Measurements from ENCODE around the gene DAAM2. TPM values are rescaled to one million over a fixed set of nuclear protein-coding genes. Genes with fewer than 3 reads are reported as not detected.
A peak's percentile ranks its signal among the peaks of the same experiment; 100 is the strongest.

Gene DAAM2
- total RNA-seq, 4 donors from 2014 or later: 25.9 to 84.0 (median 48.5) TPM

GRCh38 chr6:39853604-39854003 lies 61.4 kb downstream of the DAAM2 start:
- no peak overlapping the region for H3K4me3 ChIP-seq
- in situ Hi-C loops (cut with MboI; ENCODE audit: low sequenced_read_pairs in 4 of 4) (no loop called here), intact Hi-C loops (cut with DNase I; ENCODE audit: low total_unique reads) (no loop called here)
- TF ChIP-seq CTCF (IDR thresholded peaks at IDR 0.05 in 4 of 5, conservative IDR thresholded peaks at IDR 0.05 in 1 of 5) (no peak), POLR2A (IDR thresholded peaks at IDR 0.05) (no peak)
- H3K27ac ChIP-seq: peak overlapping the region in 3 of 4 donors; percentile 11 to 46 (median 27)
- DNase-seq (no peak), ATAC-seq (no peak)
- H3K36me3 ChIP-seq: peaks cover 0 to 5% of the 10 kb centered on the region in 2 donors
- peaks cover 0 to 30% of the 10 kb centered on the region in 2 donors for H3K4me1 ChIP-seq
- H3K27me3 ChIP-seq: no peaks in the 10 kb centered on the region
- no peaks in the 10 kb centered on the region for H3K9me3 ChIP-seq

- TF ChIP-seq POLR2A (IDR thresholded peaks at IDR 0.05) (no peak), CTCF (IDR thresholded peaks at IDR 0.05 in 4 of 5, conservative IDR thresholded peaks at IDR 0.05 in 1 of 5) (no peak)
- ATAC-seq (peak in 1 of 2 donors; percentile 42), DNase-seq (no peak)
- Histone ChIP-seq H3K4me3 (no peak overlapping the region), H3K27me3 (no peaks in the 10 kb centered on the region), H3K4me1 (peaks cover 0 to 25% of the 10 kb centered on the region in 2 donors), H3K9me3 (no peaks in the 10 kb centered on the region), H3K36me3 (peaks cover 0 to 5% of the 10 kb centered on the region in 2 donors), H3K27ac (peak overlapping the region; percentile 7 to 59 (median 46))
- intact Hi-C loops (cut with DNase I; ENCODE audit: low total_unique reads) (no loop called here), in situ Hi-C loops (cut with MboI; ENCODE audit: low sequenced_read_pairs in 4 of 4) (no loop called here)
These were observed 63.3 kb downstream of the DAAM2 start for GRCh38 chr6:39855356-39855995.

GRCh38 chr6:39859025-39859424 lies 66.8 kb downstream of the DAAM2 start:
- Histone ChIP-seq H3K36me3 (peaks cover 0 to 5% of the 10 kb centered on the region in 2 donors), H3K27me3 (no peaks in the 10 kb centered on the region), H3K27ac (no peak overlapping the region), H3K4me3 (no peak overlapping the region), H3K9me3 (no peaks in the 10 kb centered on the region), H3K4me1 (peaks cover 0 to 11% of the 10 kb centered on the region in 2 donors)
- TF ChIP-seq CTCF (IDR thresholded peaks at IDR 0.05 in 4 of 5, conservative IDR thresholded peaks at IDR 0.05 in 1 of 5) (no peak), POLR2A (IDR thresholded peaks at IDR 0.05) (no peak)
- ATAC-seq (no peak), DNase-seq (no peak)
- in situ Hi-C loops (cut with MboI; ENCODE audit: low sequenced_read_pairs in 4 of 4) (no loop called here), intact Hi-C loops (cut with DNase I; ENCODE audit: low total_unique reads) (no loop called here)

- DNase-seq (no peak), ATAC-seq (no peak)
- Histone ChIP-seq H3K9me3 (no peaks in the 10 kb centered on the region), H3K4me3 (no peak overlapping the region), H3K27ac (peak overlapping the region in 2 of 4 donors; percentile 13 to 29), H3K27me3 (no peaks in the 10 kb centered on the region), H3K36me3 (no peaks in the 10 kb centered on the region), H3K4me1 (no peaks in the 10 kb centered on the region)
- in situ Hi-C loops (cut with MboI; ENCODE audit: low sequenced_read_pairs in 4 of 4): no loop called here
- no peak for TF ChIP-seq CTCF (IDR thresholded peaks at IDR 0.05 in 4 of 5, conservative IDR thresholded peaks at IDR 0.05 in 1 of 5)
- TF ChIP-seq POLR2A (IDR thresholded peaks at IDR 0.05): no peak
- intact Hi-C loops (cut with DNase I; ENCODE audit: low total_unique reads): no loop called here
These were observed 69.5 kb downstream of the DAAM2 start for GRCh38 chr6:39861663-39862062.

Measured in gastrocnemius medialis (tissue), 4 donors.